ENCODE measurements around the gene TNFRSF6B.

TNFRSF6B gene

DNA sequence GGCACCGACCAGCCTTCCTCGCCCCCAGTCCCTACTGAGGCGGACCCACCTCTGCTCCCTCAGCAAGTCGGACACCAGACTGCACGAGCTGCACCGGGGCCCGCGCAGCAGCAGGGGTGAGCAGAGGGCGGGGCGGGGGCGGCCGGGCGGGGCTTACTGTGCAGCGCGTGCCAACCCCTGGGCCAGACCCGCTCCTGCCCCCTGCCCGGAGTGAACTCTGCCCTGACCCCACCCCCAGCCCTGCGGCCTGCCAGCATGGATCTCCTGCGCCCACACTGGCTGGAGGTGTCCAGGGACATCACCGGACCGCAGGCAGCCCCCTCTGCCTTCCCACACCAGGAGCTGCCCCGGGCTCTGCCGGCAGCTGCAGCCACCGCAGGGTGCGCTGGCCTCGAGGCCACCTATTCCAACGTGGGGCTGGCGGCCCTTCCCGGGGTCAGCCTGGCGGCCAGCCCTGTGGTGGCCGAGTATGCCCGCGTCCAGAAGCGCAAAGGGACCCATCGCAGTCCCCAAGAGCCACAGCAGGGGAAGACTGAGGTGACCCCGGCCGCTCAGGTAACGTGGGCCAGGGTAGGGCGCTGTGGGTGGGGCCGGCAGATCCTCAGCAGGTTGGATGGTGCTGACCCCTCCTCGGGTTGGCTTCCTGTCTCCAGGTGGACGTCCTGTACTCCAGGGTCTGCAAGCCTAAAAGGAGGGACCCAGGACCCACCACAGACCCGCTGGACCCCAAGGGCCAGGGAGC is 41.7 kb downstream of the TNFRSF6B start:
- DNase-seq (ENCODE audit: low read depth in 2 of 2): no peak

GRCh38 chr20:63738687-63739129 is 42.3 kb downstream of the TNFRSF6B start:
- no peak for DNase-seq (ENCODE audit: low read depth in 2 of 2)

DNA sequence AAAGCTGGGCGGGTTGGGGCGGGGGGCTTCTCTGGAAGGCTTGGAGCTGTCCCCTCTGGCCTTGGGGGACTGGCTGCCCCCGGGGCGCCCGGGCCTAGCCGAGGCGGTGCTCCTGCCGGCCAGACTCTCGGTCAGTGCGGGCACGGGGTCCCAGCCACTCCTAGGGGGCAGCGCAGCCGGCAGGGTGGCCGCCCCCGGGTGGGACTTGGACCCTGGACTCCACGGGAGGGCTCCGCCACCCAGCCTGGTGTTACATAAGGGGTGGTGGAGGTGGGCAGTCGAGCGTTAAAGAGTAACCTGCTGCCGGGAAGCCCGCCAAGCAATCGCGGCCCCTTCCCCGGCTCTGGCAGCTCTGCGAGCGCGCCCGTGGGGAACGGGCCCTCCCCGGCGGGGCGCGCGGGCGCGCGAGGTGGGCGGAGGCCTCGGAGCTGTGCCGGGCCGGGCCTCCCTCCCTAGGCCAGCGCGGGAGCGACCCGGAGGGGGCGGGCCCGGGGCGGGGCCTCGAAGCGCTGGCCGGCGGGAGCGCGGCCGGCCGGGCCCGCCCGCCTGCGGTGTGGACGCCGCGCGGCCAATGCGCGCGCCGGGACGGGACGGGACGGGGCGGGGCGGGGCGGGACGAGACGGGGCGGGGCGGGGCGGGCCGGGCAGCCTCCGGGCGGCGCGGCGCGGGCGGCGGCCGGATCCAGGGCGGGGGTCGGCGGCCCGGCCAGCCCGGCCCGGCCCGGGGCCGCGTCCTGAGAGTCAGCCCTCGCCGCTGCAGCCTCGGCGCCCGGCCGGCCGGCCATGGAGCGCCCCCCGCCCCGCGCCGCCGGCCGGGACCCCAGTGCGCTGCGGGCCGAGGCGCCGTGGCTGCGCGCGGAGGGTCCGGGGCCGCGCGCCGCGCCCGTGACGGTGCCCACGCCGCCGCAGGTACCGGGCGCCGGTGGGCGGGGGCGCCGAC is 42.9 kb downstream of the TNFRSF6B start, which contains the start of gene SLC2A4RG:
TSS of gene SLC2A4RG (plus strand) at position 647 of the 940 bp plus-strand sequence. CDS start at position 784, 137 bp downstream.
- peak in 1 of 2 donors; percentile 65 for DNase-seq (ENCODE audit: low read depth in 2 of 2)

GRCh38 chr20:63740070-63740626 is 43.7 kb downstream of the TNFRSF6B start:
- DNase-seq (ENCODE audit: low read depth in 2 of 2): peak in 1 of 2 donors; percentile 38

DNA sequence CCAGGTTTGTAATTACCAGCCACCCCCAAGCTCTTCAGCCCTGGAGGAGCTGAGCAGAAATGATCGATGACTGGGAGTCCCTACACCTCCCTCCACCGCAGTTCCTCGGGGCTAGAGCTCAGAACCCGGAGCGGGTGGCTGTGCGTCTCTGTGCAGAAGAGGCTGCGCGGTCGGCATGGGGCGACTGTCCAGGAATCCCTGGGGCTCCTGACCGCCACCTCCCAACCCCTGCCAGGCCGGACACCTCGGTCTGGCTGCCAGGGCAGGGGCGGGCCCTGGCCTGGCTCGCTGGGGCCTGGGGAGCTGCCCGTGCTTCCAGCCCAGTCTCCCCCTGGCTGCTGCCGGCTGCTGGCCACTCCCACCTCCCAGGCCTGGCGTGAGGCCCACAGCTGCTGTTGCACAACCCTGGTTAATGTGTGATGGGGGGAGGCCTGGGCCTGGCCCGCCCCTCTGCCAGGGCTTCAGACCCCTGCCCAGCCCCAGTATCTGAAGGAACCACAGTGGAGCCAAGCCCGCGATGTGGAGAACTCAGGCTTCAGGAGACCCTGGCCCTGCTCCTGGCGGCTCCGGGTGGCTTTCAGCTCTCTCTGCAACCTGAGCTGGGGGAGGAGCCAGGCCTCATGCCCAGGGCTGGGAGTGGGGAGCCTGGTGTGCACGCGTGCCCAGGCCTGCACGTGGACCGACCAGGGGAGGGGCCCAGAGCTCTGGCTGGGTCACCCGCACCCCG is 44.3 kb downstream of the TNFRSF6B start:
- no peak for DNase-seq (ENCODE audit: low read depth in 2 of 2)

DNA sequence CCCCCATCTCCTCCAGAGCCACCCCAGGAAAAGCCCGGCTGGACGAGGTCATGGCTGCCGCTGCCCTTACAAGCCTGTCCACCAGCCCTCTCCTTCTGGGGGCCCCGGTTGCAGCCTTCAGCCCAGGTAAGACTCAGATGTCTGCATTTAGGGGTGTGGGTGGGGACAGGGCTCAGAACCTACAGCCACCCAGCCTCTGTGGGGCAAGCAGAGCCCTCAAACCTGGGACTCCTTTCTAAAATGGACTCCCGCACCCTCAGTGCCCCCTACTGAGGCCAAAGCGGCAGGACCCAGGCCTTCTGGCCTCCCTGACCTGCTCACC is 44.9 kb downstream of the TNFRSF6B start:
- DNase-seq (ENCODE audit: low read depth in 2 of 2): no peak

GRCh38 chr20:63741676-63742380 is 45.4 kb downstream of the TNFRSF6B start:
- DNase-seq (ENCODE audit: low read depth in 2 of 2): no peak

- DNase-seq (ENCODE audit: low read depth in 2 of 2): no peak
Observed at GRCh38 chr20:63742381-63743024, 46.1 kb downstream of the TNFRSF6B start.

DNA sequence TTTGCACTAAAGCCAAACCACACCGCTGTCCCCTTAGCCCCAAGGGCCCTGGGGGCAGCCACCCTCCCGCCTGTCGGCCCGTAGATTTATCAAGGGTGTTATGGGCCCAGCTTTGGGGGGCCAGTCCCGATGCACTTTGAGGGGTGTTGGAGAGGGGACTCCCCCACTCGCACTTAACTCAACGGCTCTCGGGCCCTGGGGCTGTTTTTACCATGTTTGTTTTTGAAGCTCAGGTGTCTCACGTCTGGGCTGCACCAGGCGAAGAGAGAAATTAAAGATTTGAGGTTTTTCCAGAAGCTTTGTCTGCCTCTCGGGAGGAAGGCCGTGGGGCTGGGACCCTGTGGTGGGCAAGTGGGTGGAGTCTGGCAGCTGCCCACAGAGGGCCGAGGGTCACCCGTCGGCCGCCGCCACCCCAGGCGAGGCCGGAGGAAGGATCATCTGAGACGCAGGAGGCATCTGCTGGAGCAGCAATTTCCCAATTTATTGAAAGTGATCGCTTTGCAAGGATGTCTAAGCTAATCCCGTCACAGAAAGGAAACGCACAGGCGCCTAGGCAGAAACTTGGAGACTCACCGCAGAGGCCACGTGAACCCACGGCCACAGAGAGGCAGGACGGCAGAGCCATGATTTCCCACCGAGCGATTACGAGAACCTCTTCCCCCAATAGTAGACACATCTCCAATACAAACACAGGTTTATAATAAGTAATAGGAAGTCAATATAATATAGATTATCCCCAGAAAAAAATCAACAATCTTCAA is 46.9 kb downstream of the TNFRSF6B start:
- DNase-seq (ENCODE audit: low read depth in 2 of 2): no peak

DNA sequence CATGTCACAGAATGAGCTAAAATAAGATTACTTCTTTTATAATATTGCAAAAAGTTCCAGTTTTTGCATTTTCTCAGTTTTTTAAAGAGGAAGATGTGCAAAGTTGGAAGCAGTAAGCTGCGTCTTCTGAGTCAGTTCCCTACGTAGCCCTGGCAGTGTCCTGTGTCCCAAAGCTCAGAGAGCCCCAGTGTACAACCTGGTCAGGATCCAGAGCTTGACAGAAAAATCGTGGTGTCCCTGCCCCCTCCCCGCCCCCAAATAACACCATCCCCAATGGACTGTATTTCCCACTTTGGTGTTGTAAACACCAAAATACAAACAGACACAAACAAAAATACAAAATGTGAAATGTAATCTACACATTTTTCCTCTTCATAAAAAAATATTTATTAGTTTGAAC is 47.7 kb downstream of the TNFRSF6B start:
- no peak for DNase-seq (ENCODE audit: low read depth in 2 of 2)

DNA sequence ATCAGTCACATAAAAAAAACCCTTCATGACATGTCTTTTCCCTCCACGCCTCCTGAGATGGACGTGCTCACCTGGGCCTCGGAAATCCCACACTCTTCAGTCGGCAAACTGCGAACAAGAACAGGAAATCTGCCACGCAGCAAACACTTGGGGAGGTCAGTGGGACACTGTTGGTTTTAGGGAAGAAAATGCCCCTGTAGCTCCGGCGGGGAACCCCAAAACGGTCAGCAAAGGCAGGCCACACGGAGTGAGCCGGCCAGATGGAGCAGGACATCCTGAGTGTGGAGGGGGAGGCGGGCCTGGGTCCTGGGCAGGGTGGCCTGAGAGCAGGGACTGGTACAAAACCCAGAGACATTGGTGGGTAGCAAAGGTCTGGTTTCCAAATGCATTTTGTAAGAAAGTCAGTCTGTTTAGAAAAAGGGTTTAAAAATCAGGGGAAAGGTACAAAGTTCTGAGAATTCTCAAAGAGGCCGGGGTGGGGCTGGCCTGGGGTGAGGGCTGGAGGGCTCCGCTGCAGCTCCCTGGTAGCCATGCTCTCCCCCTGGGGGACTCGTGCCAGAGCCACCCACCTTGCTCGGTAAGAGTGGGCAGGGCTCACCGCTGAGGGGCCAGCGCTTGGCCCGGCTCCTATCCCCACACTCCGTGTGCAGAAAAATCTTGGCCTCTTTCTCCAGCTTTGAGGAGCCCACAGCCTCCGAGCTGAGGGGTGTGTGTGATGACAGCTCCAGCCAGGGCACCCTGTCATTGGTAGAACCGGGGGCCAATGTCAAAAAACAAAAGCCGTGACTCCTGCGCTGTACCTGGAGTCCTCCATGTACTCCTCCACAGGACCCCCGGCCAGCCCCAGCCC is 48.3 kb downstream of the TNFRSF6B start:
- DNase-seq (ENCODE audit: low read depth in 2 of 2): no peak

GRCh38 chr20:63745424-63745805 is 49.0 kb downstream of the TNFRSF6B start:
- DNase-seq (ENCODE audit: low read depth in 2 of 2): no peak

DNA sequence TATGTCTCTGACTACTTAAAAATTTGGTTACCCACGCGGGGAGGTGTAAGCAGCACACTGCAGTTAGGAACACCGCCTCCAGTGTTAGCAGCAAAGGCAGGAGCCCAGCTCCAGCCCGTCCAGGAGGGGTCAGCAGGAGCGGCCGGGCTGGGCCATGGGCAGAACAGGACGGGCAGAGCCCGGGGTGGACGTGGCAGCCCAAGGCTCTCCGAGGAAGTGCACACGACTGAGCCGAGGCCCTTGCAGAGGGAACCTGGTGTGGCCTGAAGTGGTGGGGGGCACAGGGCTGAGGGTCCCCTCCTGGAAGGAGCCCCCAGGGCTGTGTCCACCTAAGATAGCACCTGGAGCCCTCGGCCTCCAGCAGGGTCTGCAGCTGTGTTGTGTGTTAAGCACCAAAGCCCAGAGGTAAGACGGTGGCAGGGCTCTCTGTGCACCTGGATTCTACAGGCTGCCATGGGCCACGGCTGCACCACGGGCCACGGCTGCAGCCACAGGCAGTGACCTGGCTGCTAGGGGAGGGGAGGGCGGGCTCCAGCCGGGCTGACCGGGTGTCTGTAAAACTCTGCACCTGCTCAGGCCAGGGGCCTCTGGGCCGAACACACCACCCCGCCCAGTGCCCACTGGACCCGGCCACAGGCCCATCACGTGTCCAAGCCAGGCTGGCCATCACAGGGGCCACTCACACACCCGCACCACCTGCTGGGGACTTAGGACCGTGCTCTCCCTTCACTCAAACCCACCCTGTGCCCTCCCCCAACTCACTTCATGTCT is 49.7 kb downstream of the TNFRSF6B start:
- DNase-seq (ENCODE audit: low read depth in 2 of 2): no peak

- no peak for DNase-seq (ENCODE audit: low read depth in 2 of 2)
Observed at GRCh38 chr20:63746751-63747315, 50.4 kb downstream of the TNFRSF6B start.

DNA sequence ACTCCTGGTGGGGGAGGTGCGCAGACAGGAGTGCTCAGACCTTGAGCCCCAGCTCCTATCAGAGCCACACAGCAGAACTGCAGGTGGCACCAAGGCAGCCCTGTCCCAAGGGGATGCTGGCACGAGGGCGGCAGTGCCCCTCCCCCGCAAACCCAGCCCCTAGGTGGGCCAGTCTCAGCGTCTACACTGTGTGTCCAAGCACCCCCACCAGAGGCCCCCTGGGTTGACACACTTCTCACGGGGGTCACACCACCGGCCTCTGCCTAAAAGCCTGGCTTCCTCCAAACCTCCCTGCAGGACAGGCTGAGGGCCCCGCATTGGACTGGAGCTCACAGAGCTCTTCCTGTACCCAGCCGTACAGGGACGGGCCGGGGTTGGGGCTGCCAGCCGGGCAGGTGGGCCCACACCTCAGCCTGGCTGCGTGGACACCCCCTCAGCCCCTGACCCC is 51.2 kb downstream of the TNFRSF6B start:
- DNase-seq (ENCODE audit: low read depth in 2 of 2): no peak
